Effector CD8-positive, alpha-beta T cell (primary cell): ENCODE measurements around the gene A4GALT.
"Not testable (repeated sequence)": the region's sequence is repeated elsewhere in the genome, so short reads cannot be mapped to it uniquely, and the experiment has no call there.

Experiments used
- DNase-seq: peaks from one replicate; lab custom pipeline; 2025; lab: John Stamatoyannopoulos, UW

A4GALT gene

GRCh38 chr22:42682113-42682851 is 38.4 kb downstream of the A4GALT start:
- no peak for DNase-seq

GRCh38 chr22:42680648-42681047 is 40.0 kb downstream of the A4GALT start:
- no peak for DNase-seq

- DNase-seq: no peak
Measured at GRCh38 chr22:42679691-42680090, 41.0 kb downstream of the A4GALT start.

- DNase-seq: no peak
Measured at GRCh38 chr22:42678894-42679293, 41.8 kb downstream of the A4GALT start.

GRCh38 chr22:42677936-42678335 is 42.7 kb downstream of the A4GALT start:
- not testable (repeated sequence) for DNase-seq

- DNase-seq: no peak
Measured at GRCh38 chr22:42676059-42676607, 44.5 kb downstream of the A4GALT start.

- no peak for DNase-seq
Measured at GRCh38 chr22:42673898-42674401, 46.7 kb downstream of the A4GALT start.

- DNase-seq: not testable (repeated sequence)
Measured at GRCh38 chr22:42673071-42673470, 47.6 kb downstream of the A4GALT start.

GRCh38 chr22:42670921-42671709 is 49.6 kb downstream of the A4GALT start:
- DNase-seq: no peak

GRCh38 chr22:42670046-42670445 is 50.6 kb downstream of the A4GALT start:
- DNase-seq: no peak

GRCh38 chr22:42666393-42666792 is 54.3 kb downstream of the A4GALT start:
- DNase-seq: not testable (repeated sequence)

GRCh38 chr22:42664976-42665831 is 55.5 kb downstream of the A4GALT start:
- no peak for DNase-seq

- peak; percentile 76 for DNase-seq
Measured at GRCh38 chr22:42661985-42662831, 58.5 kb downstream of the A4GALT start.

- DNase-seq: no peak
Measured at GRCh38 chr22:42656578-42656977, 64.1 kb downstream of the A4GALT start.

- no peak for DNase-seq
Measured at GRCh38 chr22:42655693-42656092, 65.0 kb downstream of the A4GALT start.

GRCh38 chr22:42654436-42655073 is 66.1 kb downstream of the A4GALT start:
- no peak for DNase-seq

- DNase-seq: no peak
Measured at GRCh38 chr22:42653999-42654398, 66.7 kb downstream of the A4GALT start.

GRCh38 chr22:42651134-42651533 is 69.5 kb downstream of the A4GALT start:
- DNase-seq: no peak

- peak; percentile 68 for DNase-seq
Measured at GRCh38 chr22:42649246-42650099, 71.2 kb downstream of the A4GALT start, which contains the start of gene CYB5R3. CYB5R3 (minus strand) TSS chr22:42649392; CDS start chr22:42649315, 77 bp downstream.
